CD4-positive, alpha-beta T cell treated with Interleukin-21 for 1 hour (primary cell): Measurements from ENCODE around the gene PPP5C.
"Not testable (repeated sequence)": the region's sequence is repeated elsewhere in the genome, so short reads cannot be mapped to it uniquely, and the experiment has no call there.

Experiments
- DNase-seq: peaks from one replicate; pipeline ENCODE4 v3.0.0-alpha.2; 2020

Gene PPP5C

DNA sequence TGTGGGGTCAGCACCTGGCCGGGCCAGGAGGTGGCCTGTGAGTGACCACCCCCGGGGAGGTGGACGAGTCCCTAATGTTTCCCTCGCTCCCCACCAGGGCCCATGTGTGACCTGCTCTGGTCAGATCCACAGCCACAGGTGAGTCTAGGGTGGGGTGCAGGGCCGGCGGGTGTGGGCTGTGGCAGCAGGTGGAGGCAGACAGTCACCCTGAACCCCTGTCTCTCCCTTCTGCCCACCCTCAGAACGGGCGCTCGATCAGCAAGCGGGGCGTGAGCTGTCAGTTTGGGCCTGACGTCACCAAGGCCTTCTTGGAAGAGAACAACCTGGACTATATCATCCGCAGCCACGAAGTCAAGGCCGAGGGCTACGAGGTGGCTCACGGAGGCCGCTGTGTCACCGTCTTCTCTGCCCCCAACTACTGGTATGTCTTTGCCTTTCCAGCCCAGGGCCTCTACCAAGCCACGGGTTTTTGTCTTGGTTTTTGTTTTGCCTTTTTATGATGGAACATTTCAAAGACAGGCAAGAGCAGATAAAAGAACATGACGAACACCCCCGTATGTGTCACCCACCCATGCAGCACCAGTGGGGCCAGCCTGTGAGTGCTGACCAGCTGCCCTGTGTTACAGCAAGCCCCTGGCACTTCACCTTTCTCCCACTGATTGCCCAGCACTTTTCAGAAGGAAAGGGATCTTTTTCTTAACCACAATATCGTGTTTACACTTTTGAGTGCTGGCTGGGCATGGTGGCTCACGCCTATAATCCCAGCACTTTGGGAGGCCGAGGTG is 41.6 kb downstream of the PPP5C start:
- no peak for DNase-seq

DNA sequence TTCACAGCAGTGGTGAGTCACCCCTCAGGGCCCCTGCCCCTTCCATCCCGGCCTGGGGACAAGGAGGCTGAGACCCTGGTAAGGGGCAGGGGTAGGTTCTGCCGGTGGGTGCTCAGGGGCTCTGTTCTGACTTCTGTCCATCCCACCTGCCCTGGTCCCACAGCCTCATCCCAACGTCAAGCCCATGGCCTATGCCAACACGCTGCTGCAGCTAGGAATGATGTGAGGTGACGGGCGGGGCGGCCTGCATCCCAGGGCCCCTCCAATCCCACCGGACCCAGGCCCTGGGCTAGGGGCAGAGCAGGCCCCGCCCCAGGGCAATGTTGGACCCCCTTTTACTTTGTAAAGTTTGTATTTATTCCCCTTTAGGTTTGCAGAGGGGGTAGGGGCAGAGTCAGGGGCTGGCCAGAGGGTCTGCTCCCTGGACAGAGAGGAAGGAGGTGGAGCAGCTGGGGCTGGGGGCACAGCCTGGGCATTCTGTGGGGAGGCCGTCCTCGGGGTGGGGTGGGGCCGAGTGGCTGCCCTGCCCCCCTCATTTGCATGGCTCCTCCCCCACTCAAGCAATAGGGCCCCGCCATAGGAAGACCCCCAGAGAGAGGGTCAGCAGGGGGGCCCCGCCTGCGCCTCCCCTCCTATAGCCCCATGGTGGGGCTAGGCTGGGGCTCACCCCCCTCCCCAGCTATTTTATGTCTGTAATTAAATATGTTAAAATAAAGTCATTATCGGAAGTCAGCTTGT is 43.4 kb downstream of the PPP5C start:
- DNase-seq: no peak

DNA sequence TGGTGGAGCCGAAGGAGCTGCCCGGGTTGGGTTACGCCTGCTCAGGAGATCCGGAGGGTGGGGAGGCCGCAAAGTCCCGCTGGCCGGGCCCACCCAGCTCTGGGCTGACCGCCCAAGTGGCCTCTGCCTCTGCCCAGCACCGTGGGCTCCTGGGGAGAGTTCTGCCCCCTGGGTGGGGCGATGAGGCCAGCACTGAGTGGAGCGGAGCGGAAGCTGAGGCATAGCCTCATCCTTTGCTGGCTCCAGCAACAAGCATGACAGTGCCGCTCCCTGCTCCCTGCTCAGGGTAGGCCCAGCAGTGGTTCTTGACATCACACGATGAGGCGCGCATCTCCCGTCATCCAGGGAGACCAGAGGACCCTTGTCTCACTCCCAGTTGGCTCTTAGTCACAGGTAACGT is 44.0 kb downstream of the PPP5C start:
- DNase-seq: no peak

- no peak for DNase-seq
These were observed 44.7 kb downstream of the PPP5C start for GRCh38 chr19:46391296-46392251.

DNA sequence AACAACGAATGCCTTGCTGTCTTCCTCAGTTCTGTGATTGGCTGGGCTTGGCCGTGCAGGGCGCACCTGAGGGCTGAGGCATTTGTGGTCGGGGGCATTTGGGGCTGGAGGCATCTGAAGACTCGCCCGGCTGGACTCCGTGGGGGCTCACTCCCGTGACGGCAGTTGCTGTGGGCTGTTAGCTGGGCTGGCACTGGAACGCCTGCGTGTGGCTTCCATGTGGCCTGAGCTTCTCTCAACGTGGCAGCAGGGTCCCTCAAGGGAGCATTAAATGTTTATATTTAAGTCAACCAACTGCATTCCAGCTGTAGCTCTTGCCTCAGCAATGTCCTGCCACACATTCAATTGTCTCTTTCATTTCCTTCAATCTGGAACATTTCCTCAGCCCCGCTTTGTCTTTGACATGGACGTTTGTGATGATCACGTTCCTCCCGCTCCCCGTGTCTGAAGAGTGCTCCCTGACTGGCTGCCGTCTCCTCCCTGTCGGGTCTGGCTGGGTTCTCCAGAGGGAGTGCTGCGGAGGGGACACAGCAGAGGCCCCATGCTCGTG is 45.4 kb downstream of the PPP5C start:
- DNase-seq: no peak

- no peak for DNase-seq
These were observed 46.0 kb downstream of the PPP5C start for GRCh38 chr19:46392837-46393236.

DNA sequence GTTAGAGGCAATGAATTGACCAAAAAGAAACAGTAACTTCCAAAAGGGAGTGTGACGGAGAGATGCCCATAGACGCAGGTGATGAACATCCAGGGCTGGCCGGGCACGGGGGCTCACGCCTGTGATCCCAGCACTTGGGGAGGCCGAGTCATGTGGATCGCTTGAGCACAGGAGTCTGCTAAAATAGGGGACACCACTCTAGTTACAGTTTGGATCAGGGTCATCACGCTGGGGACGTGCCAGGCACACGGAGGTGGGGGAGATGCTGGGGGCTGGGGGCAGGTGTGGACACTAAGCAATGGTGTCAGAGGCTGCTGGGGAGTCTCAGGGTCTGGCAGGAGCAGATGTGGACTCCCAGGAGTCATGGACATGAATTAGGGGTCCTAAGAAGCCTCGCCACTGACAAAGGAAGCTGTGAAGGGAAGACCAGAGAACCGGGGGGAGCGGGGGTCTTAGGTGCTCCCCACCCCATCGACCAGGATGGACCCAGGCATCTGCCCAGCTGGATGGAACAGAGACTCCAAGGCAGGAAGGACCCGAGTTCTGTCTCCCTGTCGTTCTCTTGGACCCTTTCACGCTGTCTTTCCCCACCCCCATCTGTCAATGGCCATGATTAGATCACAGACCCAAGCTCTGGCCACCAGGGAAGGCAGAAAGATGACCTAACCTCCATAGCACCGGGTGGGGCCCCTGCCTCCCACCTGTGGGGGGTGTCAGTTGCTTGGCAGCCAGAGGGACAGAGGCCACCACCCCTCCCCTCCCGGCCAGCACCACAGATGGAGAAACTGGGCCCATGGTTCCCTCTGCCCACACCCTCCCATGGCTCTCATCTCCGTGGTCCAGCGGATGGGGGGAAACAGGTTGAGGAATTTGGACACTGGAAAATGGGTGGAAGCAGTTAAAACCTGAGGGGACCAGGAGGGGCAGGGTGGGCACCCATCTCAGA is 46.8 kb downstream of the PPP5C start:
- DNase-seq: no peak

- no peak for DNase-seq
These were observed 47.5 kb downstream of the PPP5C start for GRCh38 chr19:46394402-46394797.

DNA sequence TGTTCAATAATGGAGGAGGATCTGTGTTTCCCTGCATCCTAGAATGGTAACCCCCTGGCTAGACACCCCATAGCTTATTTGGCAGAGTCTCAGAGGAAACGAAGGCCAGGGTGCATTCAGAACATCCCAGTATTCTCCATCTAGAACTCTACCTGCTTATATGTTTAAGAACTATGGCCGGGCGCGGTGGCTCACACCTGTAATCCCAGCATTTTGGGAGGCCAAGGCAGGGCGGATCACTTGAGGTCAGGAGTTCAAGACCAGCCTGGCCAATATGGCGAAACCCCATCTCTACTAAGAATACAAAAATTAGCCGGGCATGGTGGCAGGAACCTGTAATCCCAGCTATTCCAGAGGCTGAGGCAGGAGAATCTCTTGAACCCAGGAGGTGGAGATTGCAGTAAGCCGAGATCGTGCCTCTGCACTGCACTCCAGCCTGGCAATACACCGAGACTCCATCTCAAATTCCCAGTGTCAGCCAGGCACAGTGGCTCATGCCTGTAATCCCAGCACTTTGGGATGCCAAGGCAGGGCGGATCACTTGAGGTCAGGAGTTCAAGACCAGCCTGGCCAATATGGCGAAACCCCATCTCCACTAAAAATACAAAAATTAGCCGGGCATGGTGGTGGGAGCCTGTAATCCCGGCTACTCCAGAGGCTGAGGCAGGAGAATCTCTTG is 51.1 kb downstream of the PPP5C start:
- not testable (repeated sequence) for DNase-seq

DNA sequence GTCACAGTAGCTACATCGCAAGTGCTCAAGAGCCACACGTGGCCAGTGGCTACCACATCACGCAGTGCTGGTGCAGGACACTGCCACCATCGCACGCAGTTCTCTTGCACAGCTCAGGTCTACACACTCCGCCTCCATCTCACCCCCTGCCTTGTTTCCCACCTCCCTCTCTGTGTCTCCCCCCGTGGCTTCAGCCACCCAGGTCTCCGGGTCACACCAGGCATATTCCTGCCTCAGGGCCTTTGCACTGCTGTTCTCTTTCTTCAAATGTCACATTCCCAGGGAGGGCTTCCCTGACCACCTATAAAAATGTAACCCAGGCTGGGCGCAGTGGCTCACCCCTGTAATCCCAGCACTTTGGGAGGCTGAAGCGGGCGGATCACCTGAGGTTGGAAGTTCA is 55.8 kb downstream of the PPP5C start:
- DNase-seq: no peak

GRCh38 chr19:46404055-46404752 is 57.3 kb downstream of the PPP5C start:
- no peak for DNase-seq

GRCh38 chr19:46404753-46405468 is 58.0 kb downstream of the PPP5C start:
- no peak for DNase-seq

DNA sequence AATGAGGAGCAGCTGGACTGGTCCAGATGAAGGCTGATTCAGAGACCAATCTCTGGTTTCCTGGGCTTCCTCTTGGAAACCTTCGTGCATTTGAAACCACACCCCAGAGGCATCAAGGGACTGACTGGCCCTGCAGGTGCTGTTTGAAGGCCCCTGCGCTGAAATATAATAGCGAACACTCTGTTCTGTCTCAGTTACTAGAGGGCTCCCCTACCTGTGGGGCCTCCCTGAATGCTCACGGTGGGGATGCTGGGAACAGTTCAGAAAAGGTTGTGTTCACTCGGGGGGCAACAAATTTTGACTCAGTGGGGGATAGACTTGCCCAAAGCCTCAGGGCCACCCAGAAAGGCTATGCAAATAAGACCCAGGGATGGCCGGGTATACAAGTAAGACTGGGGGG is 60.1 kb downstream of the PPP5C start:
- DNase-seq: no peak

GRCh38 chr19:46407856-46408663 is 61.2 kb downstream of the PPP5C start:
- no peak for DNase-seq

DNA sequence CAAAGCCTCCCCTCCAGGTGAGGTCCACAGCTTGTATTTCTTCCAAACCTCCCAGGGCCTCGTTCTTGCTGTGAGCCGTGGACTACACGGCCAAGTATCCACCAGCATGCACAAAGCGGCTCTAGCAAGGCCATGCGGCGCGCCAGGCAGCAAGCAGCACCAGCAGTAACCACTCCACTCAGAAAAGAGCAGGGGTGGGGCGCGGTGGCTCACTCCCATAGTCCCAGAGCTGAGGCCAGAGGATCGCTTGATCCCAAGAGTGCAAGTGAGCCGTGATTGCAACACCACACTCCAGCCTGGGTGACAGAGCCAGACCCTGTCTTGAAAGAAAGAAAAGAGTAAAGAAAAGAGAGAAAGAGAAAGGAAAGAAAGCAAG is 61.8 kb downstream of the PPP5C start:
- DNase-seq: no peak

DNA sequence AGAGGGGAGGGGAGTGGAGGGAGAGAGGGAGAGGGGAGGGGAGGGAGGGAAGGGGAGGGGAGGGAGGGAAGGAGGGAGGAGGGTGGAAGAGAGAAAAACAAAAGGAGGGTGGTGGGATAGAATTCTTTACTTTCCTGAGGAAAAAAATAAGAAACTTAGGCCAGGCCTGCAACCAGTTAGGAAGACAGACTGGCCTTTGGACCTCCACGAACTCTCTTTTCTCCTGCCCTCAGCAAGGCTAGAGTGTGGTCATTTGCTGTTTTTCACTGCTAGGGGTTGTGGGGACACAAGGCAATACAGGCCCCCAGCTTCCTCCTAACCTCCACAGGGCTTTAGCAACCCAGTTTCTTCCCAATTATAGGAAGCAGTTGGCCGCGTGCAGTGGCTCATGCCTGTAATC is 62.3 kb downstream of the PPP5C start:
- DNase-seq: no peak

DNA sequence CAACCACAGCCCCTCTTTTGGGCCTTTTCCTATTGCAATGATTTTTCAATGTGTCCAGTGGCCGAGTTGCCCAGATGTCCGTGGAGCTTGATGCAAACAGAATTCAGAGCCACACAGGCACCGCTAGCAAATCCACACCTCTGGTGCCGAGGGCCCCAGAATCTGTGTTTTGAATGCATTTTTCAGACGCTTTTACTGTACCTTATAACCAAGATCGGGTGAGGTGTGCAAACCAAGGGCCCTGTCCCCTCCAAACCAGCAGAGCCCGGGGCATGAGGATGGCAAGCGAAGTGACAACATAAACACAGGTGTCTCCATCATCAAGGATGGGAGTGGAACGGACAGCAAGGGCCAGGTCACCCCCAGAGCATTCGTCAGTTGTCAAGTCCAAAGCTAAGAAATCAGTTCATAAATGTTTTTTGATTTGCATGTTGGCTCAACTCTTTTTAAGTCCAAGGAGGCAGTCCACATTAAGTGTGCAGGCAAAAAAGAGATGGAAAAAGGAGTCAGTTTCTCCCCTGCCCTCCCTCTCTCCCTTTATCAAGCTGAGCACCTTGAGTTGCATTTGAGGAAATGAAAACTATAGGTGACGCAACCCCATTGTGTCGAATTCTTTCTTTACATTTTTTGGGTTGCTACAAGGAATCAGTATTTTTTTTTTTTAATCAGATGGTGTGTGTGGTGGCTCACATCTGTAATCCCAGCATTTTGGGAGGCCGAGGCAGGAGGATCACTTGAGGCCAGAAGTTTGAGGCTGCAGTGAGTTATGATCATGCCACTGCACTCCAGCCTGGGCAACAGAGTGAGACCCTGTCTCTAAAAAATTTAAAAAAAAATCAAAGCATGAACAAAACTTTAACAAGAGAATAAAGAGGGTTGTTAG is 63.6 kb downstream of the PPP5C start:
- DNase-seq: no peak
